ENCODE data around the gene AMPD3.

The AMPD3 gene

DNA sequence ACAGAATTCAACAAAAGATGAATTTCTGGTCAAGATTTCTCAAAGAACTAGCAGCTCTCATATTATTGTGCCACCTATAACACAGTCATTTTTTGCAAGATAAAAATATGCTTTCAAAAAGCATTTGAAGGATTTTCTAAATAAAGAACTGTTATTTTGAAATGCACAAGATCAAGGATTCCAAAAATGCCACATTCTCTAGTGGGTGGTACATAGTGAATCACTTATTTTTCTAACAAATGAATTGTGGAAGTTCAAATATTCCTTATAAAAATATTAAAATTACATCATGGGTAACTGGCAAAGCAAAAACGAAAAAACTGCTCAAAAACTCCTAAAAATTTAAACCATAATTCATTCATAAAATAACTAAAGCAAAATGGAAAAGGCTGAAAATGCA, 83.9 kb downstream of the AMPD3 start:
- no peak for DNase-seq (ENCODE audit: low spot score)

DNA sequence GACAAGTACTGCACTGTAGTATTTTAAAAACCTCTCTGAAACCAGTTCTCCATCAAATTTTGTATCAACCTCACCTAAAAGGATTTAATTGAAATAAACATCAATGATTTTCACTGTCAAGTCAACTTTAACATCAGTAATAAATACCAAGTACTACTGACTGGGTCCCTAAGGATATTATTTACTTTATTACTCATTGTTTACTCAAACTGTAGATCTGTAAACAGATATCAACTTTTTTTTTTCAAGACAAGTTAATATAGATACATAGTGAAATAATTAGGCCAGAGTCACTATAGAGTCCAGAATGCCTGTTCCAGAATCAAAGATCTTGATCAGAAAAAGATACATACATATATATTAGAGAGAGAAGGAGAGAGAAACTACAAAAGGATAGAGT, 84.3 kb downstream of the AMPD3 start:
- DNase-seq (ENCODE audit: low spot score), result no peak

- no peak for DNase-seq (ENCODE audit: low spot score)
Observed at GRCh38 chr11:10540546-10540914, 85.5 kb downstream of the AMPD3 start.

- peak; percentile 94 for DNase-seq (ENCODE audit: low spot score)
Observed at GRCh38 chr11:10540915-10541560, 86.0 kb downstream of the AMPD3 start, which contains the start of gene RNF141. TSS of gene RNF141 (minus strand) at chr11:10541187. CDS start at chr11:10534158, 7,029 bp downstream.

DNA sequence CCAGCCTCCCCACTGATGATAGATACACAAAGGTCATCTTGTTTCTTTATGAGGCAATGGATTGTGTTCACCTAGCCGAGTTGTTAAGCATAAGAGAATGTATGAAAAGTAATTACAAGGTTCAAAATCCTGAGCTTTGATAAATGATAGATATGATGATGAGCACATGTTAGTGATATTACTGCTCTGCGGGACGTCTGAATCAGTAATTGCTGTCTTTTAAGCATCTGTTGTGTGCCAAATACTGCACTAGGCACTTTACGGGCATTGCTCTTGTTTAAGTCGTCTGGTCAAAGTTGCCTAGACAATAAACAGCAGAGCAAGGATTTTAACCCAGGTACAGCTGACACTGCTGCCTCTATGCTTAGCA, 86.5 kb downstream of the AMPD3 start:
- DNase-seq (ENCODE audit: low spot score), result no peak

DNA sequence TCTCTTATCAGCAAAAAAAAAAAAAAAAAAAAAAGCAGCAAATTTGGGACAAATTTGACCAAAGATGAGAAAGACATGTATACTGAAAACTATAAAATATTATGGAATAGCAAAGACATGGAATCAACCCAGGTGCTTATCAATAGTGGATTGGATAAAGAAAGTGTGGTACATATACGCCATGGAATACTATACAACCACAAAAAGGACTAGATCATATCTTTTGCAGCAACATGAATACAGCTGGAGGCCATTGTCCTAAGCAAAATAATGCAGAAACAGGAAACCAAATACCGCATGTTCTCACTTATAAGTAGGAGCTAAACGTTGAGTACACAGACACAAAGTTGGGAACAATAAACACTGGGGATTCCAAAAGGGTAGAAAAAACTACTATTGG, 87.7 kb downstream of the AMPD3 start:
- DNase-seq (ENCODE audit: low spot score), result no peak

DNA sequence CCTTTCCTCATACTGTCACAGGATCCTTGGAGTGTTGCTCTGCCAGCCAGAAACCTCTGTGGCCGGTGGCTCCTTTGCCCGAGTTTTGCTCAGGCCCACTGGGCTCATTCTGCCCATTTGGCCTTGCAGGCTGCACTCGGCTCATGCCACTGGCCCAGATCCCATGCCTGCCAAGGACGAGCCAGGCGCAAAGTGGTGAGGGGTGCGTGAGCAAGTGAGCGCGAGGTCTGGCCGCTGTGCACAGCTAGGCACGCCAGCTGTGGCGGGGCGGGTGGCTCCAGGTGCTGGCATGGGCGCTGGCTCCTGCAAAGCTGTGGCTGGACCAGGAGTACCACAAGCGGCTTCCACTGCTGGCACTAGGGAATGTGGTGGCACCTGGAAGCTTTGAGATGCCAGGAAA, 88.7 kb downstream of the AMPD3 start:
- DNase-seq (ENCODE audit: low spot score), result no peak

DNA sequence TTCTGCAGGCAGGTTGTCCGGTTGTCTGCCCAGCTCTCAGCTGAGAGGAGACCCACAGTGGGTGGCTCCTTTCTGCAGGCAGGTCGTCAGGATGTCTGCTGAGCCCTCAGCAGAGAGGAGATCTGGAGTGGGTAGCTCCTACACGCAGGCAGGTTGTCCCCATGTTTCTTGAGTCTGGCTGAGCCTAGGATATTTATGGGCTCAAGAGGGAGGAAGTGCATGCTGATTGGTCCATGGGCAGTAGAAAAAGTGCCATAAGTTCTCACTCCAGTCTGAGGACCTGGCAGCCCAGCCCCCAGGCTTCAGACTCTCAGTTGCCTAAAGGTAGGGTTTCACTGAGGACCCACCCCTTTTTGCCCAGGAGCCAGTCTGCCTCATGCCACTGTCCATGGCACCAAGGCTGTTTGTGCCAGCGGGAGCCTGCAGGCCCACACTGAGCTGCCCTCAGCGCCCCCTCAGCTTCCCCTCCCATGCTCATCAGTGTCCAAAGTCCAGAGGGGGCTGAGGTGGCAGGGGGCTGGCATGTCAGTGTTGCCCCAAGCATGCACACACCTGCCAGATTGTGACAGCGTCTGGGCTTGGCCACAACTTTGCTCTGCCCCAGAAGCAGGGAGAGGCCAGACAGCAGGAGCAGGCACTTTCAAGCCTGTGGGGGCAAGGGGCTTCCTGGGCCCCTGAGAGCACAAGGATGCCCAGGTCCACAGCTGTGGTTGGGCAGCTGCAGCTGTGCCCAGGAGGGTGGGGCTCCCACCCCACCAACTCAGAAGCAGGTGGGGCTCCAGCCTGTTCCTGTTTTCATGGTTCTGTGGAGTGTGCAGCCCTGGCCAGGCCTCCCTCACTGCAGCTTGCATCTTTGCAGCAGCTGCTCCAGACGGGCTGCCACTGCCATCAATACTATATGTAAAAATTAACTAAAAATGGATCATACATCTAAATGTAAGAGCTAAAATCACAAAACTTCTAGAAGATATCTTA, 89.7 kb downstream of the AMPD3 start:
- DNase-seq (ENCODE audit: low spot score), result no peak

- DNase-seq (ENCODE audit: low spot score), result no peak
Observed at GRCh38 chr11:10550503-10551289, 95.6 kb downstream of the AMPD3 start.

DNA sequence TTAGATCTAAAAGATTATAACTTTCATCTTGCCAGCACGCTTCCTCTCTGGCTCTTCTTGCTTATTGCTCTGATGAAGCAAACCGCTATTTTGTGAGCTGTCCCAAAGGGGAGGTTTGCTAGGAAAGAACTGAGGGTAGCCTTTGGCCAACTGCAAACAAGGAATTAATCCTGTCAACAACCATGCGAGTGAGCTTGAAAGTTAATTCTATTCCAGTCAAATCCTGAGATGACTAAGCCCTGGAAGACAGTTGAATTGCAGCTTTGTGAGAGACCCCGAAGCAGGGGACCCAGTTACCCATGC, 96.2 kb downstream of the AMPD3 start:
- DNase-seq (ENCODE audit: low spot score), result no peak

DNA sequence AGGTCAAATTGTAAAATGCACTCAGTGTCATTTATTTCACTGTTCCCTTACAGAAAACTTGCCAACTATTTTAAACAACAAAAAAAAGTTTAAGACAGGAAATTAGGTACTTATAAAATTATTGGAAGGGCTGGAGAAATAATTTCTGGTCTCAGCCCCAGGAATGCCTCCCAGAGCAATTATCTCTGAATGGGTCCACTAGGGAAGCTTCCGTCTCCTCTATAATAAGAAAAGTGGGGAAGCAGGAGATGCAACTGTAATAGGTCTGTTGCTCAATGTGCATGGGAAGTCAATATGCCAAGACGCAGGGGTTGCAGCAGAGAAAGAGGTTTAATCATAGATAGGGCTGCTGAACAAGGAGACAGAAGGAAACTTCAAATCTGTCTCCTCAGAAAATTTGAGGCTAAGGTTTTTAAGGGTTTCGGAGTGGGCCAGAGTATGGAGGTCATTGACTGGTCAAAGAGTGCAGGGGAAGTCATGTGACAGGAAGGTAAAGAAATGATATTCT, 96.8 kb downstream of the AMPD3 start:
- DNase-seq (ENCODE audit: low spot score), result no peak

DNA sequence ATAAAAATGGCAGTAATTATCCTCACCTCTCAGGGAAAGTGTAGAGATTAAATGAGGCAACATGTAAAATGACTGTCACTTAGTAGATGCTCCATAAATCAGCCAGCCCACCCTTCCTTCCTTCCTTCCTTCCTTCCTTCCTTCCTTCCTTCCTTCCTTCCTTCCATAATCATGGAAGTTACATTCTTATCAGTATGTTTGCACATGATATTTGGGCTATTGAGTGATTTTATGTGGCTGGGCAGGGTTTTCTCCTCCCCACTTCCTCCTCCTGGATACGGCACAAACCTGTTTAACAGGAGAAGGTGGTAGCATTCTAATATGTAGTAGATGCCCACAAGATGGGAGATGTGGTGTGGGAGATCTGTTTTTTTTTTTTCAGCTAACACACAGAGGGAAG, 101.5 kb downstream of the AMPD3 start:
- no peak for DNase-seq (ENCODE audit: low spot score)
